Activated CD4-positive, alpha-beta T cell treated with anti-CD3 and anti-CD28 coated beads, Interleukin-2, amount 50 U/mL, for 1 hour (primary cell): ENCODE results near the gene C1orf198.

Experiments used
- DNase-seq: peaks from one replicate; pipeline ENCODE4 v3.0.0-alpha.2; 2020

C1orf198 gene

GRCh38 chr1:230867903-230868735, at the start of gene C1orf198:
TSS of gene C1orf198 (minus strand) at chr1:230868521. CDS start at chr1:230868512, 9 bp downstream.
- peak; percentile 74 for DNase-seq

GRCh38 chr1:230917284-230918135, 49.2 kb upstream of the C1orf198 start:
- DNase-seq = peak; percentile 72

GRCh38 chr1:230916587-230917283, 48.4 kb upstream of the C1orf198 start:
- no peak for DNase-seq

GRCh38 chr1:230915078-230915477, 46.8 kb upstream of the C1orf198 start:
- no peak for DNase-seq

- no peak for DNase-seq
Measured at GRCh38 chr1:230913496-230913895, 45.2 kb upstream of the C1orf198 start.

GRCh38 chr1:230910755-230911117, 42.4 kb upstream of the C1orf198 start:
- DNase-seq = no peak

GRCh38 chr1:230909974-230910754, 41.8 kb upstream of the C1orf198 start:
- no peak for DNase-seq

- DNase-seq = no peak
Measured at GRCh38 chr1:230907472-230908205, 39.3 kb upstream of the C1orf198 start.

- DNase-seq = no peak
Measured at GRCh38 chr1:230906226-230906625, 37.9 kb upstream of the C1orf198 start.

- no peak for DNase-seq
Measured at GRCh38 chr1:230905733-230906132, 37.4 kb upstream of the C1orf198 start.

- DNase-seq = no peak
Measured at GRCh38 chr1:230902349-230902923, 34.1 kb upstream of the C1orf198 start.

- no peak for DNase-seq
Measured at GRCh38 chr1:230901671-230902070, 33.4 kb upstream of the C1orf198 start.

- no peak for DNase-seq
Measured at GRCh38 chr1:230900984-230901383, 32.7 kb upstream of the C1orf198 start.

GRCh38 chr1:230899841-230900251, 31.5 kb upstream of the C1orf198 start:
- DNase-seq = no peak

- no peak for DNase-seq
Measured at GRCh38 chr1:230898748-230899147, 30.4 kb upstream of the C1orf198 start.

GRCh38 chr1:230898144-230898543, 29.8 kb upstream of the C1orf198 start:
- DNase-seq = no peak

- no peak for DNase-seq
Measured at GRCh38 chr1:230896779-230897178, 28.5 kb upstream of the C1orf198 start.

GRCh38 chr1:230895452-230895851, 27.1 kb upstream of the C1orf198 start:
- DNase-seq = no peak

GRCh38 chr1:230894664-230895063, 26.3 kb upstream of the C1orf198 start:
- DNase-seq = no peak

- DNase-seq = no peak
Measured at GRCh38 chr1:230894032-230894431, 25.7 kb upstream of the C1orf198 start.

- no peak for DNase-seq
Measured at GRCh38 chr1:230892018-230892491, 23.7 kb upstream of the C1orf198 start.
